BLaER1 (cell line): ENCODE results near the gene ICOSLG.
"Not testable (repeated sequence)": the region's sequence is repeated elsewhere in the genome, so short reads cannot be mapped to it uniquely, and the experiment has no call there.

ENCODE experiments used
- H3K27ac ChIP-seq: shearing (Covaris generic); formaldehyde crosslinking; 2 replicates; pipeline ENCODE4 v1.8.1; 2022
- H3K27me3 ChIP-seq: shearing (Covaris generic); formaldehyde crosslinking; 2 replicates; pipeline ENCODE4 v1.8.1; 2022
- H3K36me3 ChIP-seq: shearing (Covaris generic); formaldehyde crosslinking; 2 replicates; pipeline ENCODE4 v1.8.1; 2022
- H3K4me1 ChIP-seq: shearing (Covaris generic); formaldehyde crosslinking; 2 replicates; pipeline ENCODE4 v1.8.1; 2022
- H3K4me2 ChIP-seq: shearing (Covaris generic); formaldehyde crosslinking; 2 replicates; pipeline ENCODE4 v1.8.1; 2022
- H3K4me3 ChIP-seq: shearing (Covaris generic); formaldehyde crosslinking; 2 replicates; pipeline ENCODE4 v1.8.1; 2022
- H3K9ac ChIP-seq: shearing (Covaris generic); formaldehyde crosslinking; 2 replicates; pipeline ENCODE4 v1.8.1; 2022
- H3K9me3 ChIP-seq: shearing (Covaris generic); formaldehyde crosslinking; 2 replicates; pipeline ENCODE4 v1.8.1; 2022
- H4K20me1 ChIP-seq: shearing (Covaris generic); formaldehyde crosslinking; 2 replicates; pipeline ENCODE4 v1.8.1; 2022
- Cebpa-rat ChIP-seq: shearing (Covaris generic); IDR thresholded peaks from 2 replicates; pipeline ENCODE4 v1.8.1; 2022

The ICOSLG gene

DNA sequence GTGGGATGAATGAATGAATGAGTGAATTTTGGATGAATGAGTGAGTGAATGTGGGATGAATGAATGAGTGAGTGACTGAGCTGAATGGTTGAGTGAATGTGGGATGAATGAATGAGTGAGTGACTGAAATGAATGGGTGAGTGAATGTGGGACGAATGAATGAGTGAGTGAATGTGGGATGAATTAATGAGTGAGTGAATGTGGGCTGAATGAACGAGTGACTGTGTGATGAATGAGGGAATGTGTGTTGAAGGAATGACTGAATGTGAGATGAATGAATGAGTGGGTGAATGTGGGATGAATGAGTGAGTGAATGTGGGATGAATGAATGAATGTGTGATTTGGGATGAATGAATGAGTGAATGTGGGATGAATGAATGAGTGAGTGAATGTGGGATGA lies 28.8 kb downstream of the ICOSLG start:
- H3K4me2 ChIP-seq, H3K4me1 ChIP-seq, H3K27ac ChIP-seq: not testable (repeated sequence)

DNA sequence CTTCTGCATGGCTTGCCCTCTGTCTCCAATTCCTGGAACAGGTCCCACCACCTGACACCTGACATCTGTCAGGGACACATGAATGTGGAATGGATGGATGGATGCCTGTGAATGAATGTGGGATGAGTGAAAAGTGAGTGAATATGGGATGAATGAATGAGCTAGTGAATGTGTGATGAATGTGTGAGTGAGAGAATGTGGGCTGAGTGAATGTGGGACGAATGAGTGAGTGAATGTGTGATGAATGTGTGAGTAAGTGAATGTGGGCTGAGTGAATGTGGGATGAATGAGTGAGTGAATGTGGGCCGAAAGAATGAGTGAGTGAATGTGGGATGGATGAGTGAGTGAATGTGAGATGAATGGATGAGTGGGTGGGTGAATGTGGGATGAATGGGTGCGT lies 29.2 kb downstream of the ICOSLG start:
- not testable (repeated sequence) for H3K9me3 ChIP-seq, H4K20me1 ChIP-seq, H3K9ac ChIP-seq

More for the DNA sequence above, 28.8 kb downstream of the ICOSLG start:
- H3K36me3 ChIP-seq, H3K4me3 ChIP-seq, H3K9me3 ChIP-seq, H3K27me3 ChIP-seq, H4K20me1 ChIP-seq, H3K9ac ChIP-seq: not testable (repeated sequence)

DNA sequence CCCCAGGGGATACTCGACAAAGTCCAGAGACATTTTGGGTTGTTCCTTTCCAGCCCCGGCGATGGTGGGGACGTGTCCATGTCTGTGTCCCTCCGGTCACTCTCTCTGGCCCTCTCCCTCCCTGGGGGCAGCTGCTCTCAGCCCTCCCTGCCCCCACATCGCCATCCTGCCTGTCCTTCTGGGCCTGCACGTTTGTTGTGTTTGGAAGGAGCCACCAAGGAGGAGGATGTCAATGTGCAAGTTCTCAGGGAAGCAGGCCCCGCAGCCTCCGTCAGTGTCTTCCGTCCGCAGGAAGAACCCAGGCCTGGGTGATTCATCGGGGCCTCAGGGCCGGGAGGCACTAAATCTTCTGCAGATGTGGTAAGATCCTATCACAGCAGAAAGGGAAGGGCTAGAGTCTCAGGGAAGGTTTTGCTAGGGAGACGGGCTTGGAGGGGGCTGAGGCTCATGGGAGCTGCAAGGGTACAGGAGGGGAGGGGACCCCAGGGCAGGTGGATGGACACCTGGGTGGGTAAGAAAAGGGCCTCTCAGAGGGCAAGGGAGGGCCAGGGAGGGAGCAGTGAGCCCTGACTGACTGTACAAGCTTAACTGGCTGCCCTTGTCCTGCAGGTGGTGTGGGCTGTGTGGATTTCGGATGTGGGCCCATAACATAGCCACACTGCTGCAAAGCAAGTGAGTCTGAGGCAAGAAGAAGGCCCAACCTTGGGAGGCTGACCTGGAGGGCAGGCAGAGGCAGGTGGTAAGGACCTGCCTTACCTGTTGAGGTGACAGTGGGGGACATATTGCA lies 32.7 kb downstream of the ICOSLG start:
- H3K9me3 ChIP-seq, H3K4me3 ChIP-seq, H3K4me1 ChIP-seq, H3K27me3 ChIP-seq, H4K20me1 ChIP-seq, H3K9ac ChIP-seq, H3K36me3 ChIP-seq: not testable (repeated sequence)
- H3K27ac ChIP-seq: peak overlapping the region; percentile 75
- H3K4me2 ChIP-seq: peak overlapping the region; percentile 55; the same call in 1 of the 2 replicates

More for the DNA sequence above, 29.2 kb downstream of the ICOSLG start:
- not testable (repeated sequence) for H3K27me3 ChIP-seq, H3K27ac ChIP-seq, H3K4me2 ChIP-seq, H3K4me3 ChIP-seq, H3K36me3 ChIP-seq, H3K4me1 ChIP-seq

DNA sequence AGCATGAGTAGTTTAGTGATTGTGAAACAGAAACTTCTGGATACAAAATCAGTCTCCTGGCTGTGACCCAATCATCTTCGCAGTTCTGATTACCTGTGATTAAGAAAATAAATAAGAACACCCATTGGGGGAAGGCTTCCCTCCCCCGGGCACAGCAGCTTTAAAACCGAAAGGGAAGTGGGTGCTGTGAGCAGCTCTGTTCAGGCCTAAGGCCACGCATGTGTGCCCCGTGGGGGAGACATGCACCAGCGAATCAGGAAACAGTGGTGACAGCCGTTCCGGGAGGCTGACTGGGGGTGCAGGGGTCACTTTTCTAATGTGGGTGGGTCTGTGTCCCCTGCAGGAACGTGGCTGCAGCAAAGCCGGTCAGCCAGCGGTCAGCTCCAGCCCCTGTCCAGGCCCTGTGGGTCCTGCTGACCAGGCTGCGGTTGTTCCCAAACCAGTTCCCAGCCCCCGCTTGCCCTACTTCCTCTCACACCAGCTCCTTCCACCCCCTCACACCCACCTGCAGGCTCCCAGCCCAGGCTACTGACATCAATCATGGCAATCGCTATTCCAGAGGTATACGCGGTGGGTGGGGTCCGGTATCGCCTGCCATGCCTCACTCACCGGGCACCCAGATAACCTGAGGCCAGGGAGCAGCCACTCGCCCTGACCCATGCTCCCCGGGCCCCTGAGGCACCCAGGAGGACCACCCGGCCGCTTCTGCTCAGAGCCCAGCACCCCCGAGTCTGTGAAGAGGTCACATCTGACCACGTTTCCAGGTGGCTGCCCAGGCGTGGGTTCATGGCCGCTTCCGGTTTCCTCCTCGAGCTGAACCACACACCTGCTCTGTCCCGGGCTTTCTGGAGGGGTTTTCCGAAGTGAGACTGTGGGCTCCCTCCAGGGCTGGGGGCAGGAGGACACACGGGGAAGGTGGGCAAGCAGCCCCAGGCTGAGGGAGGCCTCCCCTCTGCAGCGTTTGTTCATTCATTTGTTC lies 33.8 kb downstream of the ICOSLG start:
- not testable (repeated sequence) for H3K27ac ChIP-seq, H3K36me3 ChIP-seq, H3K4me3 ChIP-seq, H4K20me1 ChIP-seq, H3K27me3 ChIP-seq, H3K4me1 ChIP-seq, H3K9me3 ChIP-seq, H3K9ac ChIP-seq, H3K4me2 ChIP-seq

DNA sequence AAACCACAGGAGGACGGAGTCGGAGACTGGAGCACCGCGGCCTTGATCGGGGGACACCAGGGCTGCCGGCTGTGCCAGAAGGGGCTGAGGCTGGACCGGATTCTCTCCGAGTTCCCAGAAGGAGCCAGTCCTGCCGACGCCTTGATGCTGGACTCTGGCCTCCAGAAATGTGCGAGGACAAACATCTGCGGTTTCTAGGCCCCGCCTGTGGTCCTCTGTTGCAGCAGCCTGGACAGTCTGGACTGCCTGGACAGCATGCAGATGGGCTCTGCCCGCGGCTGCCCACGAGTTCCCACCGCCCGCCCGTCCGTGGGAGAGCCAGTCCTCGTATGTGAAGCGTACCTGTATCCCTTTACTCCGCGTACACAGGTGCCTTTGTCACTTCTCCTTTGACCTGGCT lies 34.6 kb downstream of the ICOSLG start:
- not testable (repeated sequence) for H3K4me1 ChIP-seq, H3K36me3 ChIP-seq, H3K4me2 ChIP-seq, H3K9me3 ChIP-seq, H3K9ac ChIP-seq, H3K27ac ChIP-seq, H3K27me3 ChIP-seq, H4K20me1 ChIP-seq, H3K4me3 ChIP-seq

DNA sequence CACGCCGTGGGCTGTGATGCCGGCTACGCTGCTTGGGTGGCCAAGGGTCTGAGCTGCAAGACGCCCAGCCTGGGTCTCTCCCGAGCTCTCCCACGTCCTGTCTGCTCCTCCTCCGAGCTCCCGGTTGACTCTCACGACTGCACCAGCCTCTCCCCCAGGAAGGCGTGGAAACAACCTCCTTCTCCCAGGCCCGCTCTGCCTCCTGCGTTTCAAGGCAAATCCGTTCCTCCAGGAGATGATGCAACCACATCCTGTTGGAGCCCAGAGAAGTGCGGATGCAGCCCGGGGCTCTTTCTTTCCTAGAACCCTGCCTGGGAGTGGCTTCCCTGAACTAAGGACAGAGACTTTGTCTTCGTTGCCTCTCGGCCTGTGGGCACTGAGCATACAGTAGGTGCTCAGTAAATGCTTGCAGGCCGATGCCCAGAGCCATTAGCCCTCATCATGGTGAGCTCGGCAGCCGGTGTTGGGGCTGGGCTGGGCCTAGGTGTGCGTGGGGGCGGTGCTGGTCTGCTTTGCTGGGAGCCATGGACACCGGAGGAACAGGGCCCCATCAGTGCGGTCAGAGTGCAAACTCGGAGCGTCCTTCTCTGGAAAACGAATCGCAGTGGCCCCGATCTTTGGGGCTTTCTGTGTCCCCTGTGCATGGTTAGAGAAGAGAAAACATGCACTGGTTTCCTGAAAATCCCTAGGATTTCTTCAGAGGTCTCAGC lies 38.0 kb downstream of the ICOSLG start:
- not testable (repeated sequence) for H3K27ac ChIP-seq, H3K9me3 ChIP-seq, H3K4me3 ChIP-seq, H3K36me3 ChIP-seq, H3K4me2 ChIP-seq, H3K4me1 ChIP-seq, H3K9ac ChIP-seq, H4K20me1 ChIP-seq, H3K27me3 ChIP-seq

DNA sequence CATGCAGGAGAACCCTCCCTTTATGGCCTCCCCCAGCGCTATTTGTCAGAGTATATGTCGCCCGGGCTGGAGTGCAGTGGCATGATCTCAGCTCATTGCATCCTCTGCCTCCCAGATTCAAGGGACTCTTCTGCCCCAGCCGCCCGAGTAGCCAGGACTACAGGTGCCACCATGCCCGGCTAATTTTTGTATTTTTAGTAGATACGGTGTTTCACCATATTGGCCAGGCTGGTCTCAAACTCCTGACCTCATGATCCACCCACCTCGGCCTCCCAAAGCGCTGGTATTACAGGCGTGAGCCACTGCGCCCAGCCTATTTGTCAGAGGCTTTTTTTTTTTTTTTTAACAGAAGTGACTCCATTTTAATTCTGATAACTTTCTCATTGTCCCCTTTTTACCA lies 40.7 kb downstream of the ICOSLG start:
- H3K4me1 ChIP-seq, H3K9ac ChIP-seq, H3K4me2 ChIP-seq, H4K20me1 ChIP-seq, H3K4me3 ChIP-seq, H3K9me3 ChIP-seq, H3K27ac ChIP-seq, H3K27me3 ChIP-seq, H3K36me3 ChIP-seq: not testable (repeated sequence)

DNA sequence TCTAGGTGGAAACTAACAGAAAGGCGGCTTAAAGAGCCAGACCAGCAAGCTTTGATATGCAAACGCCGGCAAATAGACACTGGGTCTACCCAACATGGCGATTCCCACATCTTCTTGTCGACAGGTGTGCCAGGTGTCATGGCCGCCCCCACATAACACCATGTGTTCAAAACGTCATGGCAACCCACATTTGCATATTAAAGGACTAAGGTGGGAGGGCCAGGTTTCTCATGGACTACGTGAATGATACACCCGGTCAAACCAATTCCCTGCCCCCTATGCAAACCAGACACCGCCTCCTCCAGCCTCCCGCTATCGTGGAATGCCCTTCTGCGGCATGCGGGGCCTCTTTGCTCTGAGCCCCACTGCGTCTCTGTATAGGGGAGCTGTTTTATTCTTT lies 41.3 kb downstream of the ICOSLG start:
- H3K9ac ChIP-seq: no peak overlapping the region
- no peak for TF ChIP-seq Cebpa-rat
- no peaks in the 10 kb centered on the region for H4K20me1 ChIP-seq
- peaks cover 8% of the 10 kb centered on the region for H3K4me1 ChIP-seq
- no peaks in the 10 kb centered on the region for H3K27me3 ChIP-seq
- H3K27ac ChIP-seq: no peak overlapping the region
- H3K4me2 ChIP-seq: no peak overlapping the region
- H3K36me3 ChIP-seq: no peaks in the 10 kb centered on the region
- H3K4me3 ChIP-seq: no peak overlapping the region
- no peaks in the 10 kb centered on the region for H3K9me3 ChIP-seq

DNA sequence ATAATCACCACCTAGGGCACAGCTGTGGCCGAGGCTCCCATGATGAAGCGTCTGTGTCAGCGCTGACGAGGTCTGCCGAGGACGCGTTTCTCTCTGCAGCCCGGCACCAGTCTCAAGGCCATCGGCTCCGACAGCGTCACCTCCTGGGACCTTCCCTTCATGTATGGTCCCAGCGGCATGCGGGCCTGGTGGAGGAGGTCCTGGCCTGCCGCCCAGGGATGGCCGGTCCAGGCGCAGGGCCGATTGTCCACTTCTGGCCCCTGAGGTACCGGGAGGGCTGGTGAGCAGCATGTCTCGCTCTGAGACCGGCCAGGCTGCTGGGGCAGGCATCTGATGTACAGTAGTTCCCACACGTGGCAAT lies 43.6 kb downstream of the ICOSLG start:
- not testable (repeated sequence) for H3K36me3 ChIP-seq, H3K4me3 ChIP-seq, H3K4me1 ChIP-seq, H3K27me3 ChIP-seq, H3K27ac ChIP-seq, H3K9me3 ChIP-seq, H3K4me2 ChIP-seq, H4K20me1 ChIP-seq, H3K9ac ChIP-seq

DNA sequence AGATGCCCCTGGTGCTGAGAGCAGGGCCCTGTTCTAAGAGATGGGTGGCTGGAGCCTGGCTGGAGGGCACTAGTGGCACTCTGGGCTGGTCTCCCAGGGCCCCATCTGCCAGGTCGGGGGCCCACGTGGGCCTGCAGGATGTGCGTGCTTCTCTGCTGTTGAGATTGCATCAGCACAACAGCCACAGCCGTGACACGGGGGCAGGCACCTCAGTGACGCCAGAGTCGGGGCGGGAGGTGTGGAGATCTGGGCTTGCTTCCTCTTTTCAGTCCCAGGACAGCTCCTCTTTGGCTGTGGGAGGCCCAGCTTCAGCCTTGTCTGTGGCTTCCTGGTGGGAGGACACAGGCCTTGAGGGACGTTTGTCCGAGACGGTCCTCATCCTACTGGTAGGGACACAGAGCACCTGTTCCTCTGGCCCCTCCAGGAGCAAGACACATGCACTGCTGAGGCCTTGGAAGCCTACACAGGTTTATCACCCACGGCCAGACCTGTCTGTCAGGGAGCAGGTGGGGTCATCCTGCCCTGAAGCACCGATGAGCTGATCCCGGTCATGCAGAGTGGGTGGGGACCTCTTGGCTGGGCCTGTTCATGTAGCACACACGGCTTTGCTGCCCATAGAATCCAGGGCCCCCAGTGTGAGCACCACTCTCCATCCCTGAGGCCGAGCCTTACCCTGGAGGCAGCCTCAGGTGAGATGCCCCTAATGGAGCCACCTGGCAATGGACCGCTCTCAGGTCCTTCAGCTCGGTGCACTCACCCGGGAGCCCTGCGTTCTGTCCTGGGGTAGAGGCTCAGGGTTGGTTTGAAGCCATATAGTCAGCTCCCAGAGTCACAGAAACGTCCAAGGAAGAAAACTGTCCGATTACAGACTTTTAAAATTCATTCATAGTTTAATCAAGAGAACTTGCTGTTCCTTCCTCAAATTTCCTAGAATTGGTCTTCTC lies 44.3 kb downstream of the ICOSLG start:
- not testable (repeated sequence) for H4K20me1 ChIP-seq, H3K36me3 ChIP-seq, H3K9ac ChIP-seq, H3K27me3 ChIP-seq, H3K4me3 ChIP-seq, H3K4me1 ChIP-seq, H3K9me3 ChIP-seq
- Histone ChIP-seq H3K27ac (peak overlapping the region; percentile 46; the same call in 1 of the 2 replicates), H3K4me2 (peak overlapping the region; percentile 39)

DNA sequence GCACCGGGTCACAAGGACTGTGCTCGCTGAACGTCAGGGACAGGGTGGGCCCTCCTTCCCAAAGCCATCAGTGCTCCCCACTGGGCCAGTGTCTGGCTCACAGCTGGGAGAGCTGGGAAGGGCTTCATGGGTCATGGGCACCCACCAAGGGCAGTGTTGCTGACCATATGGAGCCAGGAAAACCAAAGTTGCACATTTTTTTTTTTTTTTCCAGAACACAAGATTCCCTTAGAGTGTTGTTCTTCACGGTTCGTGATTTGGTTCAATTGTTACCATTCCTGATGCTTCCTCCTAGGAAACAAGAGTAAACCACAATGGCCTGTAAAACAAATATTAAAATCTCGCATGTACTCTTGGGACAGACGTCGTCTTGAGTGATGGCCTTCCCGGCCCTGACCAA lies 45.9 kb downstream of the ICOSLG start:
- not testable (repeated sequence) for H3K36me3 ChIP-seq, H3K27me3 ChIP-seq, H3K9me3 ChIP-seq, H3K9ac ChIP-seq, H3K4me1 ChIP-seq, H3K27ac ChIP-seq, H3K4me3 ChIP-seq, H4K20me1 ChIP-seq, H3K4me2 ChIP-seq

DNA sequence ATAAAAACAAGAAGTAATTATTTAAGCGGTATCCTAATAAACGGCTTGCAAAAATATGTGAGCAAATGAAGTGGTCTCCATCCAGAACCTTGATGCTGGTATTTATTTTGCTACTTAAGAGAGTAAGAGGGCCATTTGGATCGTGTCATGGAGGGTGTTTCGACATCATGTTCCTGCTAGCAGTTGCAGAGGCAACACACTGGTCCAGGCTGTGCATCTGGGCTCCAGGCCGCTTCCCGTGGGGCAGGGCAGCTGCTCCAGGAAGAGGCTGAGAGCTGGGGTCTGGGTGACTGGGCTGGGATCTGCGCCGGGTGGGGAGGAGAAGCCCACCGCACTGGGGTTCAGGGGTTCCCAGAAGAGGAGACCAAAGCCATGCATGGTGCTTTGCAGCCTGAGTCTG lies 46.3 kb downstream of the ICOSLG start:
- H3K4me1 ChIP-seq, H3K4me3 ChIP-seq, H3K27me3 ChIP-seq, H3K36me3 ChIP-seq, H3K9me3 ChIP-seq, H3K27ac ChIP-seq, H3K4me2 ChIP-seq, H4K20me1 ChIP-seq, H3K9ac ChIP-seq: not testable (repeated sequence)

DNA sequence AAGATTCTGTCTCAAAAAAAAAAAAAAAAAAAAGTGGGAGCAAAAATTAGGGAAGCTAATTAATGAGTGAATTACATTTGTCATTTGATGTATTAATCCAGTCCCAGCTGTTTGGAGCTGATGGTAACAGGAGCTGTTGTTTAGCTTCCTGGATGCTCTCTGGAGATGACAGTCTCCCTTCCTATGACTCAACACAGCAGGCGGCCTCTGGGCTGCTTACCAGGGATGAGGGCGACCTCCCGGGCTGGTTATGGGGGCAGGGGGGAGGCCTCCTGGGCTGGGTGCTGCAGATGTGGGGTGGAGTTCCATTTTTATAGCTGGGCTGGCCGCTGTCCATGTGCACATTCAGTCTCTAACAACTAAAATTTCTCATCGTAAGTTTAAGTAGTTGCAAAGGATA lies 47.6 kb downstream of the ICOSLG start:
- not testable (repeated sequence) for H3K27me3 ChIP-seq, H3K4me3 ChIP-seq, H4K20me1 ChIP-seq, H3K4me2 ChIP-seq, H3K9ac ChIP-seq, H3K4me1 ChIP-seq, H3K27ac ChIP-seq, H3K9me3 ChIP-seq, H3K36me3 ChIP-seq
